K562 (cell line): Measurements from ENCODE around the gene SNX1. TPM values are rescaled to one million over a fixed set of nuclear protein-coding genes. Genes with fewer than 3 reads are reported as not detected.

ENCODE experiments used
- CSDE1 ChIP-seq, 2 experiments: fragments of 450-650 bp; IDR thresholded peaks; 2 replicates each; pipeline ENCODE4 v1.6.1; 2016; ENCODE audit warnings: mild to moderate bottlenecking in 1 of 2
- ESRRA ChIP-seq: fragments of 450-650 bp; IDR thresholded peaks from 2 replicates; pipeline ENCODE4 v1.6.1; 2014; ENCODE audit warnings: low read depth, mild to moderate bottlenecking, moderate library complexity, borderline replicate concordance
- MYC ChIP-seq, 2 experiments: fragments of 250-450 bp in 1 of 2; sonication (Bioruptor Pico) in 1 of 2; IDR thresholded peaks; 2 replicates each; pipeline versions ENCODE4 v1.5.1 to v1.6.1; 2012 to 2021; ENCODE audit warnings: low read depth in 2 of 2, borderline replicate concordance in 1 of 2, improper control_type of control experiment in 1 of 2, low read length in 1 of 2, mild to moderate bottlenecking in 1 of 2, moderate library complexity in 1 of 2
- SMARCA4 ChIP-seq: fragments of 450-650 bp; IDR thresholded peaks from 2 replicates; pipeline ENCODE4 v1.6.1; 2016
- SMARCC2 ChIP-seq: fragments of 450-650 bp; IDR thresholded peaks from 2 replicates; pipeline ENCODE4 v1.6.1; 2017; ENCODE audit warnings: antibody characterized with exemption, moderate library complexity, mild to moderate bottlenecking, low read depth
- STAG1 ChIP-seq: sonication (generic); formaldehyde crosslinking; IDR thresholded peaks from 2 replicates; pipeline ENCODE4 v1.5.0; 2020; ENCODE audit warnings: missing genetic modification reagents, borderline replicate concordance
- TAF1 ChIP-seq: IDR thresholded peaks from 2 replicates; pipeline ENCODE4 v1.6.1; 2011; ENCODE audit warnings: mild to moderate bottlenecking, low read length, moderate library complexity; ENCODE audit not compliant: insufficient read depth, control insufficient read depth, severe bottlenecking; ENCODE audit errors: extremely low read depth
- ZBED1 ChIP-seq: IDR thresholded peaks from 2 replicates; pipeline ENCODE4 v1.6.1; 2014
- ZNF121 ChIP-seq: sonication (generic); formaldehyde crosslinking; conservative IDR thresholded peaks from 2 replicates; pipeline ENCODE4 v1.8.0; 2022; ENCODE audit warnings: missing genetic modification reagents
- ZNF175 ChIP-seq: fragments of 200-800 bp; sonication (Bioruptor generic); IDR thresholded peaks from 2 replicates; pipeline ENCODE4 v1.6.1; 2016; ENCODE audit warnings: low read depth, mild to moderate bottlenecking, missing genetic modification characterization, missing compliant biosample characterization
- ZNF785 ChIP-seq: fragments of 250-450 bp; sonication (Bioruptor Pico); IDR thresholded peaks from 2 replicates; pipeline ENCODE4 v1.4.0; 2020; ENCODE audit warnings: mild to moderate bottlenecking
- polyA plus RNA-seq, 8 experiments: library from polyadenylated mRNA; depleted of rRNA in 4 of 8; stranded (reverse) in 5 of 8; unstranded in 3 of 8; fragments of >200 nt; fragmentation: Nextera tagmentation in 2 of 8; fragmentation: Illumina TruSeq in 1 of 8; extraction: Ambion mirVana in 2 of 8; extraction: Trizol in 1 of 8; gene quantifications; 2 replicates each; pipeline versions ENCODE4 v1.2.1 to v1.2.3, GENCODE V29; 2011 to 2014; ENCODE audit warnings: inconsistent platforms in 1 of 8, missing spikeins in 1 of 8
- total RNA-seq, 7 experiments: library from RNA; depleted of rRNA in 6 of 7; stranded (reverse); fragments of >200 nt in 6 of 7; fragmentation: Illumina TruSeq in 2 of 7; extraction: Trizol in 2 of 7; gene quantifications; 2 replicates each; pipeline versions ENCODE4 v1.2.1 to v1.2.3, GENCODE V29; 2011 to 2021; ENCODE audit warnings: low replicate concordance in 1 of 7
- TF ChIP-seq, protein P1 (sequence below), 2 experiments: fragments of 450-650 bp; IDR thresholded peaks; 2 replicates each; pipeline ENCODE4 v1.6.1; 2016; ENCODE audit warnings: mild to moderate bottlenecking in 2 of 2, borderline replicate concordance in 1 of 2, low read depth in 1 of 2, moderate library complexity in 1 of 2
- TF ChIP-seq, protein P2 (sequence below): fragments of 250-450 bp; sonication (Bioruptor Pico); IDR thresholded peaks from 2 replicates; pipeline ENCODE4 v1.5.0; 2021
- TF ChIP-seq, protein P3 (sequence below): fragments of 250-450 bp; sonication (Bioruptor Pico); IDR thresholded peaks from 2 replicates; pipeline ENCODE4 v1.8.0; 2021; ENCODE audit warnings: moderate library complexity, mild to moderate bottlenecking, inconsistent platforms
- TF ChIP-seq, protein P4 (sequence below): fragments of 250-450 bp; sonication (Bioruptor Pico); IDR thresholded peaks from 2 replicates; pipeline ENCODE4 v1.8.0; 2021; ENCODE audit warnings: borderline replicate concordance, mild to moderate bottlenecking, moderate library complexity; ENCODE audit not compliant: poor library complexity, severe bottlenecking

SNX1 gene
- total and polyA plus RNA-seq, 9 of the 15 experiments (the other 6 are each of a cell fraction or from before 2014, with no cell fraction given), result 11.0 to 105 (median 59.9) TPM

DNA sequence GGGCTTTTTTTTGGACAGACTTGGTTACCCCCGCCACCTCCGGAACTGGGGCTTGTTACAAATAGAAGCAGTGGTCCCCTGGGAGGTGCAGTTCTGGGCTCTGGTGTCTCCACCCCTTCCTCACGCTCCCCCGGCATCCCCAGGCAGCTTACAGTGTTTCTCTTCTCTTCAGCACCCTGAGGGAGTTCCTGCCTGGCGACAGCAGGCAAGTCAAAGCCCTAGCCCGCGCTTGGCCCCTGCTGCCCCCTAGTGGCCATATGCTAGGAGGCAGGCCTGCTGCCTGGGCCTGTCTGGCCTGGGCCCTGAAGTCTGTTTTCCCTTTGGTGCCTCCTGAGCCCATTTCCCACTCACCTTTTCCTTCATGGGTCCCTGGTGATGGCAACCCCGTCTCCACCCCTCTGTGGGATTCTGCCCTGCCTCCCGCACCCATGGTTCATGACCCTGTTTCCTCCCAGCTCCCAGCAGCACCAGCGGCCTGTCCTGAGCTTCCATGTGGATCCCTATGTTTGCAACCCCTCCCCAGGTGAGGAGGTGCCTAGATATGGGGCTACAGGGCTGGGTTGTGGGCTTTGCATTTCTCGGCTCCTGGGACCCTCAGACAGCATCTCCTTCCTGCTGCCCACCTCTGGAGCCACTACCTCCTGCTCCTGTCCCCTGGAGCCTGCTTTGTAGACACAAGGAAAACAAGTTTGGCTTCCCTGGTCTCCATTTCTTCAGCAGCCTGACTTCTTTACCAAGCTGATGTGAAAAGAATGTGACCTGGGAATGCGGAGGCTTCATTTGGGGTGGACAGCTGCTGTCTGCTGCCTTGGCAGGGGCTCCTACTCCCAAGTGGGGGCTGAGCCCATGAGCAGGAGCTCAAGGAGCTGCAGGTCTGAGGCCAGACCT is 57.9 kb downstream of the SNX1 start (continued):
- TF ChIP-seq, protein P1, sequence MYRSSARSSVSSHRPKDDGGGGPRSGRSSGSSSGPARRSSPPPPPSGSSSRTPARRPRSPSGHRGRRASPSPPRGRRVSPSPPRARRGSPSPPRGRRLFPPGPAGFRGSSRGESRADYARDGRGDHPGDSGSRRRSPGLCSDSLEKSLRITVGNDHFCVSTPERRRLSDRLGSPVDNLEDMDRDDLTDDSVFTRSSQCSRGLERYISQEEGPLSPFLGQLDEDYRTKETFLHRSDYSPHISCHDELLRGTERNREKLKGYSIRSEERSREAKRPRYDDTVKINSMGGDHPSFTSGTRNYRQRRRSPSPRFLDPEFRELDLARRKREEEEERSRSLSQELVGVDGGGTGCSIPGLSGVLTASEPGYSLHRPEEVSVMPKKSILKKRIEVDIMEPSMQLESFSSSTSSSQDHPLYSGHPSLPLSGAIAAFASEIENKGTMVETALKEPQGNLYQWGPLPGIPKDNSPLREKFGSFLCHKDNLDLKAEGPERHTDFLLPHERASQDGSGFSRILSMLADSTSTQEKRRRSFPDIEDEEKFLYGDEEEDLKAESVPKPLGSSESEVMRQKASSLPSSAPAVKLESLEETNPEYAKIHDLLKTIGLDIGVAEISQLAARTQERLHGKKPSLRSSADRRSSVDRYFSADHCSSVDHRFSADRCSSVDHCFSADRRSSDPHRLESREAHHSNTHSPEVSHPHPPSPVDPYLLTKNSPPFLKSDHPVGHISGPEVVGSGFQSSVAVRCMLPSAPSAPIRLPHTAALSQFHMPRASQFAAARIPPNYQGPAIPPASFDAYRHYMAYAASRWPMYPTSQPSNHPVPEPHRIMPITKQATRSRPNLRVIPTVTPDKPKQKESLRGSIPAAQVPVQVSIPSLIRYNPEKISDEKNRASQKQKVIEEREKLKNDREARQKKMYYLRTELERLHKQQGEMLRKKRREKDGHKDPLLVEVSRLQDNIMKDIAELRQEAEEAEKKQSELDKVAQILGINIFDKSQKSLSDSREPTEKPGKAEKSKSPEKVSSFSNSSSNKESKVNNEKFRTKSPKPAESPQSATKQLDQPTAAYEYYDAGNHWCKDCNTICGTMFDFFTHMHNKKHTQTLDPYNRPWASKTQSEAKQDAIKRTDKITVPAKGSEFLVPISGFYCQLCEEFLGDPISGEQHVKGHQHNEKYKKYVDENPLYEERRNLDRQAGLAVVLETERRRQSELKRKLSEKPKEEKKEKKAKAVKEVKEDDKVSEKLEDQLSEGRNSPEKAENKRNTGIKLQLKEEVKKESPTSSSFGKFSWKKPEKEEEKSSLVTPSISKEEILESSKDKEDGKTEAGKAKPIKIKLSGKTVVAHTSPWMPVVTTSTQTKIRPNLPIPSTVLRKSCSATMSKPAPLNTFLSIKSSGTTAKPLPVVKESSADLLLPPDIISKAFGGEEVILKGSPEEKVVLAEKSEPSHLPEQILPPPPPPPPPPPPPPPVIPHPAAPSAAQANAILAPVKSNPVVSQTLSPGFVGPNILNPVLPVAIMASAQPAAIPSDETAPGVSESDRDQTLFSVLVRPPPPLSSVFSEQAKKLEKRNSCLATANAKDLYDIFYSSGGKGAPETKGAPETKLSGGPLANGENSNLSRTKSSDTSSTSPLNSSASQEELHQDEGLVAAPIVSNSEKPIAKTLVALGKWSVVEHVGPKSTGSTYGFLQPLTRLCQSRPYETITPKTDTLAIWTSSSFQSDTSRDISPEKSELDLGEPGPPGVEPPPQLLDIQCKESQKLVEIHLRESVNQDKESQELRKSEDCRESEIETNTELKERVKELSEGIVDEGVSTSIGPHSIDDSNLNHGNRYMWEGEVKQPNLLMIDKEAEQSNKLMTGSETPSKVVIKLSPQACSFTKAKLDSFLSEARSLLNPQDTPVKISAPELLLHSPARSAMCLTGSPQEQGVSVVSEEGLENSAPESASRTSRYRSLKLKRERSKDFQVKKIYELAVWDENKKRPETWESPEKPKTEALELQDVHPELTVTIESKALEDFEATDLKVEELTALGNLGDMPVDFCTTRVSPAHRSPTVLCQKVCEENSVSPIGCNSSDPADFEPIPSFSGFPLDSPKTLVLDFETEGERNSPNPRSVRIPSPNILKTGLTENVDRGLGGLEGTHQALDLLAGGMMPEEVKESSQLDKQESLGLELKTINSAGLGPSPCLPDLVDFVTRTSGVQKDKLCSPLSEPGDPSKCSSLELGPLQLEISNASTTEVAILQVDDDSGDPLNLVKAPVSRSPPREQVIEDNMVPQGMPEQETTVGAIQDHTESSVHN (IDR thresholded peaks at IDR 0.05; ENCODE audit: borderline replicate concordance in 1 of 2, low read depth in 1 of 2), result no peak
- TF ChIP-seq TAF1, result no peak
- no peak; the same call in 1 of the 2 replicates for TF ChIP-seq ESRRA
- no peak for TF ChIP-seq ZNF175 (CRISPR knock-in tag)
- TF ChIP-seq, protein P2, sequence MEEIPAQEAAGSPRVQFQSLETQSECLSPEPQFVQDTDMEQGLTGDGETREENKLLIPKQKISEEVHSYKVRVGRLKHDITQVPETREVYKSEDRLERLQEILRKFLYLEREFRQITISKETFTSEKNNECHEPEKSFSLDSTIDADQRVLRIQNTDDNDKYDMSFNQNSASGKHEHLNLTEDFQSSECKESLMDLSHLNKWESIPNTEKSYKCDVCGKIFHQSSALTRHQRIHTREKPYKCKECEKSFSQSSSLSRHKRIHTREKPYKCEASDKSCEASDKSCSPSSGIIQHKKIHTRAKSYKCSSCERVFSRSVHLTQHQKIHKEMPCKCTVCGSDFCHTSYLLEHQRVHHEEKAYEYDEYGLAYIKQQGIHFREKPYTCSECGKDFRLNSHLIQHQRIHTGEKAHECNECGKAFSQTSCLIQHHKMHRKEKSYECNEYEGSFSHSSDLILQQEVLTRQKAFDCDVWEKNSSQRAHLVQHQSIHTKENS (CRISPR knock-in tag), result no peak
- TF ChIP-seq ZNF121, result no peak
- TF ChIP-seq, protein P3, sequence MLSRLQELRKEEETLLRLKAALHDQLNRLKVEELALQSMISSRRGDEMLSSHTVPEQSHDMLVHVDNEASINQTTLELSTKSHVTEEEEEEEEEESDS (CRISPR knock-in tag), result no peak
- no peak for TF ChIP-seq SMARCA4
- no peak for TF ChIP-seq SMARCC2
- 0 out of 2 replicates have a peak, but pooled peaks have one; percentile 26 for TF ChIP-seq MYC (IDR thresholded peaks at IDR 0.05; ENCODE audit: low read depth, low read length)
- no peak for TF ChIP-seq MYC (CRISPR knock-in tag; IDR thresholded peaks at IDR 0.05; ENCODE audit: borderline replicate concordance, low read depth)
- TF ChIP-seq, protein P4, sequence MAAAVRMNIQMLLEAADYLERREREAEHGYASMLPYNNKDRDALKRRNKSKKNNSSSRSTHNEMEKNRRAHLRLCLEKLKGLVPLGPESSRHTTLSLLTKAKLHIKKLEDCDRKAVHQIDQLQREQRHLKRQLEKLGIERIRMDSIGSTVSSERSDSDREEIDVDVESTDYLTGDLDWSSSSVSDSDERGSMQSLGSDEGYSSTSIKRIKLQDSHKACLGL (CRISPR knock-in tag), result no peak
- peak; percentile 29; the same call in 1 of the 2 replicates for TF ChIP-seq ZBED1
- TF ChIP-seq CSDE1 (IDR thresholded peaks at IDR 0.05), result no peak
- peak; percentile 89 for TF ChIP-seq STAG1 (CRISPR knock-in tag)
- no peak for TF ChIP-seq ZNF785 (CRISPR knock-in tag)
